Measurements from ENCODE around the gene PLXNB3.

The PLXNB3 gene

DNA sequence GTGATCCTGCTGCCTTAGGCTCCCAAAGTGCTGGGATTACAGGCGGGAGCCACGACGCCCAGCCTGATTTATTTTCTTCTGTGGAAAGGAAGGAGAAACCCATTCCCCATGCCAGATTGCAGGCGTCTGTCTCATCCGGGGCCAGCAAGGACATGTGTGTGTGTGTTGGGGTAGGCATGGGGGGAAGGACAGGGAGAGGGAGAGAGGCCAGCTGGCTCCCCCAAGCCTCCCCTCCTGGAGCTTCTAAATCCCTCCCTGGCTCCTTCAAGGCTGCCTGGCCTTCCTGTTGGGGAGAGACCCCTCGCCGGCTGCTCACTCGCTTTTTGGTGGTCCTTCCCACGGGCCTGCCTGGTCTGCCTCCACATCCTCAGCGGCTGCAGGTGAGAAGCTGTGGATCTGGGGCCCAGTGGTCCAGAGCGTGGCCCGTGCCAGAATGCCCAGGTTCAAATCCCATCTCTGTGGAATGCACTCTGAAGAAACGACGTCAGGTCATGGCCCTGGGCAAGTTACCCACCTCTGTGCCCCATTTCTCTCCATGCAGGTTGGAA is 1.3 kb upstream of the PLXNB3 start:
- no peak for DNase-seq

DNA sequence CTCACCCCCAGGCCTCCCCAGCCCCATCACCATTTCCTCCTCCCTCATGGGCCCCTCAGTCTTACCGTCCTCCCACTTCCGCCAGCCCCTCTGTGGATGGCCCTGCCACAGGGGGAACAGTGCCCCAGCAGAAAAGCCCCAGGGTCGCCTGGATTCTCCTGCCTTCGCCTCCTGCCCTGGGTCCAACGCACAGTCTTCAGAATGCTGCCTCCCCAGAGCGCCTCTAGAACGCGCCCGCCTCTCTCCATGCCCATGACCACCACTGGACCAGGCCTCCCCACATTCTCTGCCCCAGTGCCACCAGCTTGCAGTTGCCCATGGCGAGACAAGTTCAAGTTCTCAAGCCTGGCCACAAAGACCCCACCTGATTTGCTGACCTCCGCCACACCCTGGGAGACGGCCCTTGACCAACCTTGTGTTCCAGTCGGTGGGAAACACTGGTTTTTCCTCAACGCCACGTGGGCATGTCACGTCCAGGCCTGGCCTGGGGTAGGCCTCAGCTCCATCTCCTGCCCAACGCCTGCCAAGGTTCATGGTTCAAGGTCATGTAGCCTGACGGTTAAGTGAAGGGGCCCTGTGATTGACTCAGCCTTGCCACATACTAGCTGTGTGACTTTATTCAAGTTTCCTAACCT is 634 bp upstream of the PLXNB3 start:
- DNase-seq, result no peak

GRCh38 chrX:153764786-153765137 is 713 bp downstream of the PLXNB3 start:
- DNase-seq, result no peak

GRCh38 chrX:153765138-153766079 is 1.4 kb downstream of the PLXNB3 start:
- no peak for DNase-seq

GRCh38 chrX:153766098-153766817 is 2.2 kb downstream of the PLXNB3 start:
- DNase-seq, result no peak

DNA sequence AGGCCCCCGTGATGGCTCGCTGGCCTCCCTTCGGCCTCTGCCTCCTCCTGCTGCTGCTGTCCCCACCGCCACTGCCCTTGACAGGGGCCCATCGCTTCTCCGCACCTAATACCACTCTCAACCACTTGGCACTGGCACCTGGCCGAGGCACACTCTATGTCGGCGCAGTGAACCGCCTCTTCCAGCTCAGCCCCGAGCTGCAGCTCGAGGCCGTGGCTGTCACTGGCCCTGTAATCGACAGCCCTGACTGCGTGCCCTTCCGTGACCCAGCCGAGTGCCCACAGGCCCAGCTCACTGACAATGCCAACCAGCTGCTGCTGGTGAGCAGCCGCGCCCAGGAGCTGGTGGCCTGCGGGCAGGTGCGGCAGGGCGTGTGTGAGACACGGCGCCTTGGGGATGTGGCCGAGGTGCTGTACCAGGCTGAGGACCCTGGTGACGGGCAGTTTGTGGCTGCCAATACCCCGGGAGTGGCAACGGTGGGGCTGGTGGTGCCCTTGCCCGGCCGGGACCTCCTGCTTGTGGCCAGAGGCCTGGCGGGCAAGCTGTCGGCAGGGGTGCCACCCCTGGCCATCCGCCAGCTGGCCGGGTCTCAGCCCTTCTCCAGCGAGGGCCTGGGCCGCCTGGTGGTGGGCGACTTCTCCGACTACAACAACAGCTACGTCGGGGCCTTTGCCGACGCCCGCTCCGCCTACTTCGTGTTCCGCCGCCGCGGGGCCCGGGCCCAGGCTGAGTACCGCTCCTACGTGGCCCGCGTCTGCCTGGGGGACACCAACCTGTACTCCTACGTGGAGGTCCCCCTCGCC is 3.0 kb downstream of the PLXNB3 start:
- DNase-seq, result no peak

DNA sequence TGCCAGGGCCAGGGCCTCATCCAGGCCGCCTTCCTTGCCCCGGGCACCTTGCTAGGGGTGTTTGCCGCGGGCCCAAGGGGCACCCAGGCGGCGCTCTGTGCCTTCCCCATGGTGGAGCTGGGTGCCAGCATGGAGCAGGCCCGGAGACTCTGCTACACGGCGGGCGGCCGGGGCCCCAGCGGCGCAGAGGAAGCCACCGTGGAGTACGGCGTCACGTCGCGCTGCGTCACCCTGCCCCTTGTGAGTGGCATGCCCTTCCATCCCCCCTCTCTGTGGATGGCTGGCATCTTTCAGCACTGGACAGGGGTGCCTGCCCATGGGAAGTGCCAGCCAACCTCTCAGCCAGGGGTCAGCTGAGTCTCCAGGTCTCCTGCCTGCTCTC is 3.6 kb downstream of the PLXNB3 start:
- no peak for DNase-seq

DNA sequence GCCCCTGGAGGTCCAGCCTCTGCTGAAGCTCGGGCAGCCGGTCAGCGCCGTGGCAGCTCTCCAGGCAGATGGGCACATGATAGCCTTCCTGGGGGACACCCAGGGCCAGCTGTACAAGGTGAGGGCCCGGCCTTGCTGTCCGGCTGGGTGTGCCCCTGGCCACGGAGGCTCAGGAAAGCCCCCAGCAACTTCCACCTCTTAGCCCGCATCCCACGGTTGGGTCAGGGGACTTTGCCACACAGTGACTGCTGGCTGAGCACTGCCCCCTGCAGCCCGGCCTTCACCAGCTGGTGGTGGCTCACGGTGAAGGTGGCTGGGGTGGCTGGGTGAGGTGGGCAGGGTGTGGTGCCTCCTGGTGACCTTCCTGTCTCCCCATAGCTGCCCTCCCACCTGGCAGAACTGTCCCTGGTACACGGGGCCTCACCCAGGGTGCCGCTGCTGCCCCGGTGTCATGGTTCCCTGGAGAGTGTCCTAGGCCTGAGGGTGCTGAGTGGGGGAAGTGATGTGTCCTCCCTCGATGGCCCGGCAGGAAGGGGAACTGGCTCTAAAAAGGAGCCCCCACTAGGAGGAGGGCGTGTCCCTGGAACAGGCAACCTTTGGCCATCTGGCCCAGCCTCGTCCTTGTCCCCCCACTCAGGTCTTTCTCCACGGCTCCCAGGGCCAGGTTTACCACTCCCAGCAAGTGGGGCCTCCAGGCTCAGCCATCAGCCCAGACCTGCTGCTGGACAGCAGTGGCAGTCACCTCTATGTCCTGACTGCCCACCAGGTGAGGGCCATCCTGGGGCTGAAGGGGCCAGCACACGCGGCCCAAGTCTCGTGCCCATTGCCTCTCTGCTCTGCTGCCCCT is 4.5 kb downstream of the PLXNB3 start:
- no peak for DNase-seq

DNA sequence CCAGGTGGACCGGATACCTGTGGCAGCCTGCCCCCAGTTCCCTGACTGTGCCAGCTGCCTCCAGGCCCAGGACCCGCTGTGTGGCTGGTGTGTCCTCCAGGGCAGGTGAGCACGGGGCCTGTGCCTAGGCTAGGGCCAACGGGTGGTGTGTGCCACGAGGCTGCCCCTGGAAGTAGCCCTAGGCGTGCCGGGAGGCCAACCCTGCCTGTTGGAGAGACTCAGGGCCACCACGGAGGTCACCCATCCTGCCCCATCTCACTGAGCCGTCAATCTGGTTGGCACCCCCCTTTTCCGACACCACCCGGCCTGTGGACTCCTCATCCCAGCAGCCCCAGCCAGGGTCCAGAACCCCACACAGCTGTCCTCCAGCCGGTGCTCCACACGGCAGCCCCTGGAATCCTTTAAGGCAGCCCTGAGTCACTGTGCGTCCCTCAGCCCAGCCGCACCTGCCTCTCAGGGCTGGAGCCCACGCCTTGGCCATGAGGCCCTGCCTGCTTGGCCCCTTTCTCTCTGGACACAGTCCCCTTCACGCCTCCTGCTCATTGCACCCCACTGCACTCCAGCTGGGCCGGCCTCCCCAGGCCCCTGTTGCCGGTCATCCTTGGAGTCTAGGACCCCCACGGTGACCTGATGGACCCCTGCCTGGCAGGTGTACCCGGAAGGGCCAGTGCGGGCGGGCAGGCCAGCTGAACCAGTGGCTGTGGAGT is 5.3 kb downstream of the PLXNB3 start:
- no peak for DNase-seq

GRCh38 chrX:153769865-153770600 is 6.0 kb downstream of the PLXNB3 start:
- no peak for DNase-seq

DNA sequence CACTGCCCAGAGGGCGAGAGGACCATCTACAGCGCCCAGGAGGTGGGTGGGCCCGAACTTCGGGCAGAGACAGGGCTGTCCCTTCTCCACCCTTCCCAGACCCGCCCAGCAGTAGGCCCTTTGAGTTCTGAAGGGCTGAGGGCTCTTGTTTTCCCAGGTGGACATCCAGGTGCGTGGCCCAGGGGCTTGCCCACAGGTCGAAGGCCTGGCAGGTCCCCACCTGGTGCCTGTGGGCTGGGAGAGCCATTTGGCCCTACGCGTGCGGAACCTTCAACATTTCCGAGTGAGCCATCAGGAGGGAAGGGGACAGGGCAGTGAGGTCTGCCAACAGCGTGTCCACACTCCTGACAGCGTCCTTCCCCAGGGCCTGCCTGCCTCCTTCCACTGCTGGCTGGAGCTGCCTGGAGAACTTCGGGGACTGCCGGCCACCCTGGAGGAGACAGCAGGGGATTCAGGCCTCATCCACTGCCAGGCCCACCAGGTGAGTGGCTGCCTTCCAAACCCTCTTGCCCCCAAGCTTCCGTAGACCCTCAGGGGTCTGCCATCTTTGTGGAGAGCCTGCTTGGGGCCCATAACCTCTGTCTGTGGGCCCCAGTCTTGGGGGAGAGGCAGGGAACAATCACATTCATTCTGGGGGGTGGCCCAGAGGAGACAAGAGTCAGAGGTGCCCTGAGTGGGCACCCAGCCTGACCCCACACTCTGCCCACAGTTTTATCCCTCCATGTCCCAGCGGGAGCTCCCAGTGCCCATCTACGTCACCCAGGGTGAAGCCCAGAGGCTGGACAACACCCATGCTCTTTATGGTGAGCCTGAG is 6.8 kb downstream of the PLXNB3 start:
- no peak for DNase-seq

DNA sequence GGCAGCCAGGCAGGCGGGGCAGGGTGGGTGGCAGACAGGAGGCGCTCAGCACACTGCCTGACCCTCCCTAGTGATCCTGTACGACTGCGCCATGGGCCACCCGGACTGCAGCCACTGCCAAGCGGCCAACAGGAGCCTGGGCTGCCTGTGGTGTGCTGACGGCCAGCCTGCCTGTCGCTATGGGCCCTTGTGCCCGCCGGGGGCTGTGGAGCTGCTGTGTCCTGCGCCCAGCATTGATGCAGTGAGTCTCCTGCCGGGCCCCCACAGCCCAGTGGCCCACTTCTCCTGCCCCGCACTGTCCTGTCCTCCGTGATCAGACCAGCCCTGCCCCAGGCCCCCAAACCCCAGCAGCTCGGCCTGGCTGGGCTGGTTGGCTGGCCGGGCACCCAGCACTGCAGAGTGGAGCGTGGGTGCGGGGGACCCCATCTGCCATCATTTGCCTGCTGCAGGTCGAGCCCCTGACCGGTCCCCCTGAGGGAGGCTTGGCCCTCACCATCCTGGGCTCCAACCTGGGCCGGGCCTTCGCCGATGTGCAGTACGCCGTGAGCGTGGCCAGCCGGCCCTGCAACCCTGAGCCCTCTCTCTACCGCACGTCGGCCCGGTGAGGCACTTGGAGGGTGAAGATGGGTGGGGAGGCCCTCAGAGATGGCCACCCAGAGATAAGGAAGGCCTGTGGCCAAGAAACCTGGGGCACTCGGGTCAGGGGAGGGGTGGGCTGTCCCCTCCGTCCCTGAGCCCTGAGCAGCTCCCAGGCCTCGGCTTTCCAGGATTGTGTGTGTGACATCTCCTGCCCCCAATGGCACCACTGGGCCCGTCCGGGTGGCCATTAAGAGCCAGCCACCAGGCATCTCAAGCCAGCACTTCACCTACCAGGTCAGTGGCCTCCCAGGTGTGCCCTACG is 7.6 kb downstream of the PLXNB3 start:
- no peak for DNase-seq

DNA sequence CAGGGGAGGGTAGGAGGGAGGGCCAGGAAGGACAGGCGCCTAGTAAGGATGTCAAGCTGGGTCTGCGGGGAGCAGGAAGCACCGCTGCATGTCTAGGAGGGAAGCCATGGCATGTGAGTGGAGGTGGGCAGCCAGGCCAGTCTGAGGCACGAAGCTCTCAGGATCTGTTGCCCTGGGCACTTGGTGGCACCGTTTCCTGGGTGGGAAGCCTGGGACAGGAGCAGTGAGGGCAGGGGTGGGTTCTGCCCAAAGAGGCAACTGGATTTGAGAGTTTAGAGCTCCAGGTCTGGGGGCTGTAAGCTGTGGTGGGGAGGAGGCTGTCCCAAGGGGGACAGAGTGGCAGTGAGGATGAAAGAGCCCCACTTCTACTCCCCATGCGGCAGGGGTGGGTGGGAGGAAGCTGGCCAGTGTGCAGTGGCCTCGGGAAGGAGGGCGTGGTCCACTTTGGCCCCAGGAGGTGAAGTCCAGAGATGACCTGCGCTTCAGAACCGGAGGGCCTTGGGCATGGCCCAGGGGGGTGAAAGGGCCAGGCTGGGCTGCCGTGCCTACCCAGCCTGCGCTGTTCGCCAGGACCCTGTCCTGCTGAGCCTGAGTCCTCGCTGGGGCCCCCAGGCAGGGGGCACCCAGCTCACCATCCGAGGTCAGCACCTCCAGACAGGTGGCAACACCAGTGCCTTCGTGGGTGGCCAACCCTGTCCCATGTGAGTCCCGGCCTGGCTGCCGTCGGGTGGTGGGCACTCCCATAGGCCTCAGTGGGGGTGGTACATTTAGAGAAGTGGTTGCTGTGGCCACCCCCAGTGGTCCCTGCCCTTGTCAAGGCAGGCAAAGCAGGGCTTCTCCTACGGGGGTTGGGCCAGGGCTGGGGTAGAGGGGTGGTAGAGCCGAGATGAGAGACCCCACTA is 8.5 kb downstream of the PLXNB3 start:
- DNase-seq, result no peak

DNA sequence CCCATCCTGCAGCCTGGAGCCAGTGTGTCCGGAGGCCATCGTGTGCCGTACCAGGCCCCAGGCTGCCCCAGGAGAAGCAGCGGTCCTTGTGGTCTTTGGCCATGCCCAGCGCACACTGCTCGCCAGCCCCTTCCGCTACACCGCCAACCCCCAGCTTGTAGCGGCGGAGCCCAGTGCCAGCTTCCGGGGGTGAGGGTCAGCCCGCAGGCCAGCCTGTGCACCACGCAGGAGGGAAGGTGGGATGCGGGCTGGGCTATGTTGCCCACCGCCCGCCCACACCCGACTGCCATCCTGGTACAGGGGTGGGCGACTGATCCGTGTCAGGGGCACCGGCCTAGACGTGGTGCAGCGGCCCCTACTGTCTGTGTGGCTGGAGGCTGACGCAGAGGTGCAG is 9.2 kb downstream of the PLXNB3 start:
- DNase-seq, result no peak

- DNase-seq, result no peak
Observed at GRCh38 chrX:153773741-153774575, 9.9 kb downstream of the PLXNB3 start.

GRCh38 chrX:153774576-153775292 is 10.7 kb downstream of the PLXNB3 start:
- no peak for DNase-seq

Data from NCI-H2171 (cell line).